ENCODE results near the gene CCNB1.
A peak's percentile ranks its signal among the peaks of the same experiment; 100 is the strongest.

CCNB1 gene

DNA sequence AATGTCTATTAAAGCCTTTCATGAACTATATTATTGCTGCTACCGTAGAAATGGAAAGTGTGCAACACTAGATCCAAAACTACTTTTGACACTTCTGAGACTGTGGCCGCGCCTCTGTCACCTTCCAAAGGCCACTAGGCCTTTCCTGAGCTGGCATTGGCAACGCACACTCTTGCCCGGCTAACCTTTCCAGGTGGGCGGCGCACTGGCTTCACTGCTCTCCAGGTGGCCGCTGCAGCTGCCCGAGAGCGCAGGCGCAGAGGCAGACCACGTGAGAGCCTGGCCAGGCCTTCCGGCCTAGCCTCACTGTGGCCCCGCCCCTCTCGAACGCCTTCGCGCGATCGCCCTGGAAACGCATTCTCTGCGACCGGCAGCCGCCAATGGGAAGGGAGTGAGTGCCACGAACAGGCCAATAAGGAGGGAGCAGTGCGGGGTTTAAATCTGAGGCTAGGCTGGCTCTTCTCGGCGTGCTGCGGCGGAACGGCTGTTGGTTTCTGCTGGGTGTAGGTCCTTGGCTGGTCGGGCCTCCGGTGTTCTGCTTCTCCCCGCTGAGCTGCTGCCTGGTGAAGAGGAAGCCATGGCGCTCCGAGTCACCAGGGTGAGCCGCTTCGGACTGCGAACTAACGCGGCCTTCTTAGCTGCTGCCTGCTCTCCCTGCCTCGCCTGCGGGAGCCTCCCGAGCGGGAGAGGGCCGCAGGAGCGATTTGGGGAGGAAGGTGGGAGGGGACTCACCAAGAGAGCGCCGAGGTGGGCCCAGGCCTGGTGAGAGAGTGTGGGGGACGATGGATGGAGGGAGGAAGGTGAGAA lies at the start of gene CCNB1:
CCNB1 (plus strand) TSS at position 465 of the 807 bp plus-strand sequence; CDS start at position 578, 113 bp downstream.
- Histone ChIP-seq H3K27me3 (ENCODE audit: control insufficient read depth, insufficient read depth, low read length) (no peaks in the 10 kb centered on the region), H2AFZ (peak within 1 kb of the TSS; percentile 86), H3K4me3 (ENCODE audit: low read depth, low read length) (peak within 1 kb of the TSS; percentile 69), H3K9ac (no peak within 1 kb of the TSS), H3K36me3 (ENCODE audit: control insufficient read depth, insufficient read depth, low read length) (no peaks in the 10 kb centered on the region), H3K27ac (peak within 1 kb of the TSS; percentile 36), H3K4me1 (peaks cover 8% of the 10 kb centered on the region), H3K9me3 (ENCODE audit: control insufficient read depth, low read length) (no peaks in the 10 kb centered on the region), H3K4me2 (ENCODE audit: low read length) (peak within 1 kb of the TSS; percentile 99), H3K79me2 (no peaks in the 10 kb centered on the region)
- peak; percentile 9 for TF ChIP-seq CTCF (IDR thresholded peaks at IDR 0.05)

DNA sequence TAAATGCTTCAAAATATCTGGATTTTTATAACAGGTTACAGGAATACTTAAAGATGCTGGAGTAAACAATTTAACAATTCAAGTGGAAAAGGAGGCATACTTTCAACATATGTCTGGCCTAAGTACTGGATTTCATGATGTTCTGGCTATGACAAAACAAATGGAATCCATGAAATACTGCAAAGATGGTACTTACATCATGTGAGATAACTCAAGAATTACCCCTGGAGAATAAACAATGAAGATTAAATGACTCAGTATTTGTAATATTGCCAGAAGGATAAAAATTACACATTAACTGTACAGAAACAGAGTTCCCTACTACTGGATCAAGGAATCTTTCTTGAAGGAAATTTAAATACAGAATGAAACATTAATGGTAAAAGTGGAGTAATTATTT lies 37.5 kb upstream of the CCNB1 start:
- H2AFZ ChIP-seq, result no peak overlapping the region
- no peak overlapping the region for H3K4me3 ChIP-seq (ENCODE audit: low read depth, low read length)
- H3K9me3 ChIP-seq (ENCODE audit: control insufficient read depth, low read length), result no peaks in the 10 kb centered on the region
- H3K27ac ChIP-seq, result no peak overlapping the region
- no peaks in the 10 kb centered on the region for H3K79me2 ChIP-seq
- no peaks in the 10 kb centered on the region for H3K27me3 ChIP-seq (ENCODE audit: control insufficient read depth, insufficient read depth, low read length)
- no peak overlapping the region for H3K9ac ChIP-seq
- TF ChIP-seq CTCF (IDR thresholded peaks at IDR 0.05), result no peak
- no peaks in the 10 kb centered on the region for H3K36me3 ChIP-seq (ENCODE audit: control insufficient read depth, insufficient read depth, low read length)
- H3K4me2 ChIP-seq (ENCODE audit: low read length), result no peak overlapping the region
- peaks cover 4% of the 10 kb centered on the region for H3K4me1 ChIP-seq

GRCh38 chr5:69130241-69130640 lies 36.7 kb upstream of the CCNB1 start:
- Histone ChIP-seq H3K4me3 (ENCODE audit: low read depth, low read length) (no peak overlapping the region), H3K4me2 (ENCODE audit: low read length) (no peak overlapping the region), H3K79me2 (no peaks in the 10 kb centered on the region), H3K4me1 (peaks cover 4% of the 10 kb centered on the region), H3K36me3 (ENCODE audit: control insufficient read depth, insufficient read depth, low read length) (no peaks in the 10 kb centered on the region), H3K9ac (no peak overlapping the region), H3K27ac (no peak overlapping the region), H3K9me3 (ENCODE audit: control insufficient read depth, low read length) (no peaks in the 10 kb centered on the region), H2AFZ (no peak overlapping the region), H3K27me3 (ENCODE audit: control insufficient read depth, insufficient read depth, low read length) (no peaks in the 10 kb centered on the region)
- no peak for TF ChIP-seq CTCF (IDR thresholded peaks at IDR 0.05)

GRCh38 chr5:69131304-69131703 lies 35.6 kb upstream of the CCNB1 start:
- H3K4me2 ChIP-seq (ENCODE audit: low read length), result no peak overlapping the region
- no peak overlapping the region for H3K4me3 ChIP-seq (ENCODE audit: low read depth, low read length)
- H3K36me3 ChIP-seq (ENCODE audit: control insufficient read depth, insufficient read depth, low read length), result no peaks in the 10 kb centered on the region
- H3K4me1 ChIP-seq, result peaks cover 4% of the 10 kb centered on the region
- H3K79me2 ChIP-seq, result no peaks in the 10 kb centered on the region
- no peaks in the 10 kb centered on the region for H3K9me3 ChIP-seq (ENCODE audit: control insufficient read depth, low read length)
- H3K9ac ChIP-seq, result no peak overlapping the region
- H2AFZ ChIP-seq, result no peak overlapping the region
- no peak for TF ChIP-seq CTCF (IDR thresholded peaks at IDR 0.05)
- no peaks in the 10 kb centered on the region for H3K27me3 ChIP-seq (ENCODE audit: control insufficient read depth, insufficient read depth, low read length)
- no peak overlapping the region for H3K27ac ChIP-seq

DNA sequence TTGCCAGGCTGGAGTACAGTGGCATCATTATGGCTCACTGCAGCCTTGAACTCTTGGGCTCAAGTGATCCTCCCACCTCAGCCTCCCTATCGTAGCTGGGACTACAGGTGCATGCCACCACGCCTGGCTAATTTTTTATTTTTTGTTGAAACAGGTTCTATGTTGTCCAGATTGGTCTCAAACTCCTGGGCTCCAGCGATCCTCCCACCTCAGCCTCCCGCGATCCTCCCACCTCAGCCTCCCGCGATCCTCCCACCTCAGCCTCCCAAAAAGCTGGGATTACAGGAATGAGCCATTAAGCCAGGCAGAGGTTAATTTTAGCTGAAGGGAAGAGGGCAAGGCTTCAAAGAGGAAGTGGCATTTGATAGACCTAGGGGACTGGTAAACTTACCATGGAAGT lies 32.8 kb upstream of the CCNB1 start:
- no peak for TF ChIP-seq CTCF (IDR thresholded peaks at IDR 0.05)
- H3K27ac ChIP-seq, result no peak overlapping the region
- no peak overlapping the region for H3K4me3 ChIP-seq (ENCODE audit: low read depth, low read length)
- no peaks in the 10 kb centered on the region for H3K36me3 ChIP-seq (ENCODE audit: control insufficient read depth, insufficient read depth, low read length)
- H3K9ac ChIP-seq, result no peak overlapping the region
- no peaks in the 10 kb centered on the region for H3K9me3 ChIP-seq (ENCODE audit: control insufficient read depth, low read length)
- H3K4me2 ChIP-seq (ENCODE audit: low read length), result no peak overlapping the region
- H3K4me1 ChIP-seq, result peaks cover 4% of the 10 kb centered on the region
- H2AFZ ChIP-seq, result no peak overlapping the region
- H3K27me3 ChIP-seq (ENCODE audit: control insufficient read depth, insufficient read depth, low read length), result no peaks in the 10 kb centered on the region
- no peaks in the 10 kb centered on the region for H3K79me2 ChIP-seq
